Measurements from ENCODE around the gene POLD3. TPM values are rescaled to one million over a fixed set of nuclear protein-coding genes. Genes with fewer than 3 reads are reported as not detected.

Gene POLD3
- total and polyA plus RNA-seq, 10 of the 15 experiments (the other 5 are each of a cell fraction or from before 2014, with no cell fraction given): 23.8 to 63.7 (median 38.7) TPM

DNA sequence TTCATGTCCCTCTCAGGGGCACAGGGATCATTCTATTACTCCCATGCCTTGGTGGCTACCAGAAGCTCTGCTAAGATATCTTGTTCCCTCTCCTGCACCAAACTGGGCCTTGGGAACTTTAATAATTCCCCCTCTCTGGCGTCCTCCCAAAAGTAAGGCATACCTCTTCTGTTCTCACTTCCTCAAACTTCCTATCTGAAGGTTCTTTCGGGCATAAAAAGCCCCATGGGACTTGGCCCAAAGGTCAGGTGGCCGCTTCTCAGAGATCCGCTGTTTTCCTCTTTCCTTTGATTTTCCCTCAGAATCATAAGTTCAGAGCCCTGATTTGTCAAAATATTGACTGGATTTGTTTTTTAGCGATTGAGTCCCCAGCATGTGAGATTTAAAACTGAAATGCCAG lies 13.0 kb downstream of the POLD3 start:
- H3K9ac ChIP-seq (ENCODE audit: control insufficient read depth, insufficient read depth, low read length): no peak overlapping the region
- TF ChIP-seq SPI1 (IDR thresholded peaks at IDR 0.05; ENCODE audit: borderline replicate concordance, insufficient read depth, low read depth, low read length): peak; percentile 70; the same call in 1 of the 2 replicates
- peak; percentile 74 for TF ChIP-seq MEF2B (IDR thresholded peaks at IDR 0.05; ENCODE audit: partially characterized antibody, poor library complexity, severe bottlenecking)
- peak in 1 of 2 experiments; percentile 53; a peak in 3 of 4 replicates for TF ChIP-seq IKZF2 (IDR thresholded peaks at IDR 0.05)
- no peak for TF ChIP-seq JUNB (IDR thresholded peaks at IDR 0.05)
- TF ChIP-seq NR2F1 (conservative IDR thresholded peaks at IDR 0.05): no peak; the same call in 1 of the 2 replicates
- TF ChIP-seq ETV6 (conservative IDR thresholded peaks at IDR 0.05 in 1 of 2, IDR thresholded peaks at IDR 0.05 in 1 of 2; ENCODE audit: borderline replicate concordance in 1 of 2, low read depth in 1 of 2): no peak
- no peak for TF ChIP-seq RUNX3 (IDR thresholded peaks at IDR 0.05; ENCODE audit: low read length)
- no peak for TF ChIP-seq NFYB (IDR thresholded peaks at IDR 0.05; ENCODE audit: insufficient read depth, low read depth, low read length)
- intact Hi-C loops (cut with micrococcal nuclease; ENCODE audit: unreplicated experiment): no loop called here
- ChIA-PET SMC1A (ENCODE audit: uncharacterized antibody, unreplicated experiment) (interaction anchor here (2.7 kb wide), 1 partner anchor 13 kb away, joined by 9 read pairs; the partner anchor contains the start of gene POLD3), RAD21 (ENCODE audit: unreplicated experiment) (no interaction called here), CTCF (no interaction called here), POLR2A (interaction anchor here (1.0 kb wide), 1 partner anchor 12 kb away, joined by 3 read pairs; no protein-coding TSS in a partner anchor)
- H3K9me3 ChIP-seq (replicated peaks; ENCODE audit: control insufficient read depth, insufficient read depth, low read length): no peaks in the 10 kb centered on the region
- no TSS peak for BruUV-seq (replicated peaks)
- in situ Hi-C loops (cut with MboI): no loop called here
- ATAC-seq (peak; percentile 21; the same call in 2 of the 3 replicates), DNase-seq (ENCODE audit: low read depth, low spot score) (no peak), FAIRE-seq (no peak)
- H3K27me3 ChIP-seq (replicated peaks in 1 of 2; ENCODE audit: control insufficient read depth in 2 of 2, insufficient read depth in 2 of 2, low read length in 1 of 2): no peaks in the 10 kb centered on the region
- no peak overlapping the region for H2AFZ ChIP-seq (ENCODE audit: control insufficient read depth, low read depth, low read length)
- H3K4me3 ChIP-seq: no peak overlapping the region
- no peak overlapping the region for H3K27ac ChIP-seq (ENCODE audit: control insufficient read depth, insufficient read depth)
- WGBS (ENCODE audit: insufficient coverage, insufficient replicate concordance, low lambda C conversion rate, missing lambda C conversion rate): 65% methylated on average over 5 of the region's 5 CpGs
- no peaks in the 10 kb centered on the region for H4K20me1 ChIP-seq (ENCODE audit: control insufficient read depth, insufficient read depth)
- peaks cover 0 to 11% of the 10 kb centered on the region in 2 experiments for H3K36me3 ChIP-seq (ENCODE audit: control insufficient read depth in 2 of 2, insufficient read depth in 2 of 2, low read length in 1 of 2)
- no peaks in the 10 kb centered on the region for H3K79me2 ChIP-seq (ENCODE audit: control insufficient read depth, insufficient read depth, low read length)
- H3K4me2 ChIP-seq (ENCODE audit: control insufficient read depth, insufficient read depth): no peak overlapping the region
- no peaks in the 10 kb centered on the region for H3K4me1 ChIP-seq (ENCODE audit: control insufficient read depth, insufficient read depth, low read length)
